Neural progenitor cell (in vitro differentiated cells): ENCODE data around the gene ST6GALNAC1. TPM values are rescaled to one million over a fixed set of nuclear protein-coding genes. Genes with fewer than 3 reads are reported as not detected.
A peak's percentile ranks its signal among the peaks of the same experiment; 100 is the strongest.

Experiments
- DNase-seq: peaks from one replicate; pipeline ENCODE4 v3.0.0-alpha.2; 2016; ENCODE audit warnings: low spot score
- H2AFZ ChIP-seq: fragments of 200-600 bp; sonication (generic); replicated peaks from 2 replicates; pipeline ENCODE4 v1.6.1; 2016; ENCODE audit warnings: antibody characterized with exemption
- H3F3A ChIP-seq: fragments of 200-600 bp; sonication (generic); 2 replicates; pipeline ENCODE4 v1.6.1; 2016; ENCODE audit warnings: antibody characterized with exemption, low read depth
- H3K27ac ChIP-seq: fragments of 200-600 bp; sonication (generic); 2 replicates; pipeline ENCODE4 v1.5.1; 2016; ENCODE audit warnings: mild to moderate bottlenecking
- H3K27me3 ChIP-seq: fragments of 200-600 bp; sonication (generic); 2 replicates; pipeline ENCODE4 v1.6.1; 2016; ENCODE audit warnings: mild to moderate bottlenecking, moderate library complexity
- H3K36me3 ChIP-seq: fragments of 200-600 bp; sonication (generic); 2 replicates; pipeline ENCODE4 v1.5.1; 2016
- H3K4me1 ChIP-seq: fragments of 200-600 bp; sonication (generic); 2 replicates; pipeline ENCODE4 v1.6.1; 2016; ENCODE audit warnings: mixed run types
- H3K4me2 ChIP-seq: fragments of 200-600 bp; sonication (generic); 2 replicates; pipeline ENCODE4 v1.6.1; 2016
- H3K4me3 ChIP-seq: fragments of 200-600 bp; sonication (generic); 2 replicates; pipeline ENCODE4 v1.5.1; 2016
- H3K79me2 ChIP-seq: fragments of 200-600 bp; sonication (generic); 2 replicates; pipeline ENCODE4 v1.6.1; 2016; ENCODE audit warnings: low read depth
- H3K9ac ChIP-seq: fragments of 200-600 bp; sonication (generic); 2 replicates; pipeline ENCODE4 v1.6.1; 2016
- H3K9me3 ChIP-seq: fragments of 200-600 bp; sonication (generic); 2 replicates; pipeline ENCODE4 v1.5.1; 2016; ENCODE audit warnings: low read depth
- H4K20me1 ChIP-seq: fragments of 200-600 bp; sonication (generic); 2 replicates; pipeline ENCODE4 v1.6.1; 2016; ENCODE audit warnings: low read depth
- H3K27ac Mint-ChIP-seq: 3 replicates; pipeline ENCODE4 v1.8.0; 2021; ENCODE audit warnings: mixed read lengths
- H3K27me3 Mint-ChIP-seq: 2 replicates; pipeline ENCODE4 v1.8.0; 2022; ENCODE audit warnings: low read depth, mild to moderate bottlenecking, inconsistent platforms, moderate library complexity, mixed read lengths; ENCODE audit not compliant: insufficient read depth
- H3K36me3 Mint-ChIP-seq: 3 replicates; pipeline ENCODE4 v1.8.0; 2021; ENCODE audit warnings: mixed read lengths
- H3K4me1 Mint-ChIP-seq: 3 replicates; pipeline ENCODE4 v1.8.0; 2021; ENCODE audit warnings: mixed read lengths
- H3K4me3 Mint-ChIP-seq: 3 replicates; pipeline ENCODE4 v1.8.0; 2021; ENCODE audit warnings: mild to moderate bottlenecking, moderate library complexity, mixed read lengths
- H3K9me3 Mint-ChIP-seq: 3 replicates; pipeline ENCODE4 v1.8.0; 2020; ENCODE audit warnings: mixed read lengths
- CTCF ChIP-seq: fragments of 200-600 bp; sonication (generic); IDR thresholded peaks from 2 replicates; pipeline ENCODE4 v1.5.1; 2017; ENCODE audit warnings: antibody characterized with exemption, mild to moderate bottlenecking
- EZH2 ChIP-seq: fragments of 200-600 bp; sonication (generic); IDR thresholded peaks from 2 replicates; pipeline ENCODE4 v1.6.1; 2017; ENCODE audit warnings: antibody characterized with exemption, mild to moderate bottlenecking, moderate library complexity
- EZH2phosphoT487 ChIP-seq: fragments of 200-600 bp; sonication (generic); IDR thresholded peaks from 2 replicates; pipeline ENCODE4 v1.6.1; 2017; ENCODE audit warnings: antibody characterized with exemption
- total RNA-seq: library from RNA; depleted of rRNA; stranded (reverse); fragments of >200 nt; gene quantifications from 2 replicates; pipeline ENCODE4 v1.2.3, GENCODE V29; 2015; ENCODE audit warnings: low replicate concordance

Gene ST6GALNAC1
- total RNA-seq, 1 donor from 2014 or later: not detected

DNA sequence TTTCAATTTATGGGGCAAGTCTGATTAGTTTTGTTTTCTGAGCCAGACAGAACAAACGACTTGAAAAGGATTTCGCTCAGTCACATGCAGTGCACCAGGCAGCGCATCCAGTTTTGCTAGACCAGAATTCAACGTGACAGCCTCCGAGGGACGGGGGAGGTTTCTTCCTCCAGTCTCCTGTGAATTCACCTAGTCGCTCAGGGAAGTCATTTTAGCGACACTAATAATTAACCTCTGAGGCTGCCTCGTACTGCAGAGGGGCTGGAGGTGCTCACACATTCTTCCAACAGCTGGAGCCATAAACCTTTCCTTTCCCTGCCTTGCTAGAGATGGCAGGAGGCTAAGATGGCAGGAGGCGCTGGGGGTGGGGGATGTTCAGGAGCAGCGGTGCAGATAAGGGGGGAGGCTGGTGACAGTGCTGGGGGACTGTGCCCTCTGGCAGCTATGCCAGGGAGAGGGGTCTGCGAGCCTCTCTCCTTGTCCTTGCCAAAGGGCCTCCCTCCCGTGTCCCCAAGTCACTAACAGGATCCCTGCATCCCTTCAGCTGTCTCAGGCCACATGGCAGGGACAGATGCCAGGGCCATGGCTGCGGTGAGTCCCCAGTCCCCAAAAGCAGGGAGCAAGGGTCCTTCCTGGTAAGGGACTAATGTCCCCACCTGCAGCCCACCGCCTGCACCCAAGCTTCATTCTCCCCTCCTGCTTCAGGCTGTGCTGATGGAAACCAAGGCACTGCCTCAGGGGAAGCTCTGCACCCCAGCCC is 43.2 kb upstream of the ST6GALNAC1 start:
- Mint-ChIP-seq H3K27me3 (peaks cover 15% of the 10 kb centered on the region), H3K27ac (no peak overlapping the region), H3K4me3 (no peak overlapping the region), H3K4me1 (peaks cover 47% of the 10 kb centered on the region), H3K36me3 (no peaks in the 10 kb centered on the region), H3K9me3 (no peaks in the 10 kb centered on the region)
- Histone ChIP-seq H2AFZ (no peak overlapping the region), H3K36me3 (no peaks in the 10 kb centered on the region), H3K4me1 (peaks cover 25% of the 10 kb centered on the region), H3K27me3 (no peaks in the 10 kb centered on the region), H3F3A (peaks cover 3% of the 10 kb centered on the region), H3K9ac (no peak overlapping the region), H3K27ac (no peak overlapping the region), H3K4me3 (no peak overlapping the region), H4K20me1 (peaks cover 4% of the 10 kb centered on the region), H3K9me3 (no peaks in the 10 kb centered on the region), H3K4me2 (no peak overlapping the region), H3K79me2 (no peaks in the 10 kb centered on the region)
- DNase-seq: no peak
- TF ChIP-seq EZH2 (no peak), EZH2phosphoT487 (no peak), CTCF (no peak)

GRCh38 chr17:76685846-76686245 is 42.3 kb upstream of the ST6GALNAC1 start:
- Mint-ChIP-seq H3K36me3 (no peaks in the 10 kb centered on the region), H3K27me3 (peaks cover 11% of the 10 kb centered on the region), H3K4me1 (peaks cover 50% of the 10 kb centered on the region), H3K27ac (no peak overlapping the region), H3K9me3 (no peaks in the 10 kb centered on the region), H3K4me3 (no peak overlapping the region)
- peaks cover 3% of the 10 kb centered on the region for H3F3A ChIP-seq
- H3K9me3 ChIP-seq: no peaks in the 10 kb centered on the region
- no peak overlapping the region for H3K4me3 ChIP-seq
- TF ChIP-seq EZH2 (no peak), CTCF (no peak), EZH2phosphoT487 (no peak)
- H3K9ac ChIP-seq: no peak overlapping the region
- H3K27me3 ChIP-seq: no peaks in the 10 kb centered on the region
- no peak overlapping the region for H3K27ac ChIP-seq
- H3K4me2 ChIP-seq: no peak overlapping the region
- no peak overlapping the region for H2AFZ ChIP-seq
- no peaks in the 10 kb centered on the region for H3K79me2 ChIP-seq
- peaks cover 4% of the 10 kb centered on the region for H4K20me1 ChIP-seq
- H3K4me1 ChIP-seq: peaks cover 20% of the 10 kb centered on the region
- DNase-seq: no peak
- no peaks in the 10 kb centered on the region for H3K36me3 ChIP-seq

DNA sequence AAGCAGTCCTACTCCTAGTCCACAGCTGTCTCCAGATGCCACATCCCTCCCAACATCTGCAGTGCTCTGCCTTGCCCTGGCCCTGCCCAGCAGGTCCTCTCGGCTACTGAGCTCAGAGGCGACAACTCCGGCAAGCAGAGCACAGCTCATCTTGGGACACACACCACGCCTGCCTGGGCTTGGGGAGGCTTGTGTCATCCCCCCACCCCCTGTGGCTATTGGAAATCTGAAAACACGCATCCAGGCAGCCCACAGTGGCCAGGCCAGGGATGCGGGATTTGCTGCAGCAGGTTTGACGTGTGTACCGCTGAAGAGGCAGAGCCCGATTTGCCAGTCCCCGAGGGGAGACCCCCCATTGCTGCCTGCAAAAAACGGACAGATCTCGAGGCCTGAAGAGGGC is 41.8 kb upstream of the ST6GALNAC1 start:
- peaks cover 46% of the 10 kb centered on the region for H3K4me1 Mint-ChIP-seq
- H3K36me3 ChIP-seq: no peaks in the 10 kb centered on the region
- H4K20me1 ChIP-seq: peaks cover 4% of the 10 kb centered on the region
- H3K27me3 Mint-ChIP-seq: peaks cover 11% of the 10 kb centered on the region
- H3K4me2 ChIP-seq: no peak overlapping the region
- no peak overlapping the region for H2AFZ ChIP-seq
- no peaks in the 10 kb centered on the region for H3K9me3 Mint-ChIP-seq
- no peak overlapping the region for H3K9ac ChIP-seq
- TF ChIP-seq EZH2phosphoT487: no peak
- no peak for TF ChIP-seq EZH2
- TF ChIP-seq CTCF: no peak
- H3K4me1 ChIP-seq: peaks cover 20% of the 10 kb centered on the region
- H3K4me3 Mint-ChIP-seq: no peak overlapping the region
- H3K9me3 ChIP-seq: no peaks in the 10 kb centered on the region
- no peak overlapping the region for H3K4me3 ChIP-seq
- no peaks in the 10 kb centered on the region for H3K79me2 ChIP-seq
- H3K27ac ChIP-seq: no peak overlapping the region
- DNase-seq: no peak
- no peaks in the 10 kb centered on the region for H3K36me3 Mint-ChIP-seq
- no peaks in the 10 kb centered on the region for H3K27me3 ChIP-seq
- peak overlapping the region; percentile 57 for H3K27ac Mint-ChIP-seq
- peaks cover 3% of the 10 kb centered on the region for H3F3A ChIP-seq
